Left lobe of liver (tissue), 2 donors: ENCODE results near the gene MINDY4. TPM values are rescaled to one million over a fixed set of nuclear protein-coding genes. Genes with fewer than 3 reads are reported as not detected.

Experiments used
- ATAC-seq: fragments of 200-7000 bp; cut with Tn5 transposase; one replicate; pipeline ENCODE4 v1.9.1; 2020; ENCODE audit warnings: mild to moderate bottlenecking, moderate library complexity
- DNase-seq: peaks from one replicate; pipeline ENCODE4 v3.0.0-alpha.2; 2020; ENCODE audit warnings: low spot score
- total RNA-seq: library from RNA; stranded (reverse); gene quantifications from one replicate; pipeline ENCODE4 v1.2.1, GENCODE V29; 2021
- donor health status: DM: no; HTN: no; CAD: no; lungs with moderate emphysema.
- donor health status: DM: no; HTN: yes; CAD: no.

MINDY4 gene
- total RNA-seq, 1 donor from 2014 or later: 2.3 TPM

DNA sequence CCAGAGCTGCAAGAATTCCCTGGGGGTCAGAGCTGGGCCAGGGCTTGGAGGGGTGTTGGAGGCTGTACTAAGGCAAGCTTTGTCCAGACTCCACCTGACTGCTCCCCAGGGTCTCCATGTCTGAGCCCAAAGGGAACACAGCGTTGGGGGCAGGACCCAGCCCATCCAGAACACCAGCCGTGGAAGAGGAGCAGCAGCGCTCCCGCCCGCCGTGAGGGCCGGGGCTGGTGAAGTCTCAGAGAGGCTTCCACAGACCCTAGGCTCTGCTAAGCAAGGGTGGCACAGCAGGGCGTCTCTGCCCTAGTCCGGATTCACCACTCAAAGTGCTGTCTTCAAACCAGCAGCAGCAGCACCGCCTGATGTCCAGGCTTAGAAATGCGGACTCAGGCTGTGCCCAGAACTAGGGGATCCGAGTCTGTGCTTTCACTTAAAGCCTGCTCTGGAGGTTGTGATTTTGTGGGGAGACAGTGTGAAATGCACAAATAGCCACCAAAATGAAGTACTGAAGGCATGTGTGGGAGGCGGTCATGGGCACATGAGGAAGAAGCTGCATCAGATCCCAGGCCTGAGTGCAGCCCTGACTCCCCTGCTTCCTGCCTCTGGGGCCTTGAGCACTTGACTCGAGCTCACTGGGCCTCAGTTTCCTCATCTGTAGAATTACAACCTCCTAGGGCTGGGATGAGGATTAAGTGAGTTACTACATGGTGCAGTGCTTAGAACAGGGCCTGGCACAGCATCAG is 123.8 kb downstream of the MINDY4 start:
- DNase-seq (no peak), ATAC-seq (no peak)

DNA sequence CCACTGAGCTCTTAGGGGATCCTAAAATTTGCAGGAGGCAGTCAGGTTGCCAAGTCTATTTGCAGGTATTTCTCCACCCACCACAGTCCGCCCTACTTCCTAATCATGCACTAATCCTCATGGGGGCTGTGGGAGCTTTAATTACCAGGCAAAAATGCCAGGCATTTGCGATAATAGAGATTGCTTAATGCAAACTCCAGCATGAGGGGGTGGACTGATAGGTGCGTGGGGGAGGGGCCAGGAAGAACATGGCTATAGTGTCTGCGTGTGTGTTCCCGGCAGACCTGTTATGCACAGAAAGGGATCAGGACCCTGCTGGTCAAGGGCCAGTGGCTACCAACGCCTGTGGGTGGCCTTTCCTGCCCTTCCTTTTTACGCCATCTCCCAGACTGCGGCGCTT is 124.8 kb downstream of the MINDY4 start:
- DNase-seq: no peak
- peak; percentile 27 for ATAC-seq

DNA sequence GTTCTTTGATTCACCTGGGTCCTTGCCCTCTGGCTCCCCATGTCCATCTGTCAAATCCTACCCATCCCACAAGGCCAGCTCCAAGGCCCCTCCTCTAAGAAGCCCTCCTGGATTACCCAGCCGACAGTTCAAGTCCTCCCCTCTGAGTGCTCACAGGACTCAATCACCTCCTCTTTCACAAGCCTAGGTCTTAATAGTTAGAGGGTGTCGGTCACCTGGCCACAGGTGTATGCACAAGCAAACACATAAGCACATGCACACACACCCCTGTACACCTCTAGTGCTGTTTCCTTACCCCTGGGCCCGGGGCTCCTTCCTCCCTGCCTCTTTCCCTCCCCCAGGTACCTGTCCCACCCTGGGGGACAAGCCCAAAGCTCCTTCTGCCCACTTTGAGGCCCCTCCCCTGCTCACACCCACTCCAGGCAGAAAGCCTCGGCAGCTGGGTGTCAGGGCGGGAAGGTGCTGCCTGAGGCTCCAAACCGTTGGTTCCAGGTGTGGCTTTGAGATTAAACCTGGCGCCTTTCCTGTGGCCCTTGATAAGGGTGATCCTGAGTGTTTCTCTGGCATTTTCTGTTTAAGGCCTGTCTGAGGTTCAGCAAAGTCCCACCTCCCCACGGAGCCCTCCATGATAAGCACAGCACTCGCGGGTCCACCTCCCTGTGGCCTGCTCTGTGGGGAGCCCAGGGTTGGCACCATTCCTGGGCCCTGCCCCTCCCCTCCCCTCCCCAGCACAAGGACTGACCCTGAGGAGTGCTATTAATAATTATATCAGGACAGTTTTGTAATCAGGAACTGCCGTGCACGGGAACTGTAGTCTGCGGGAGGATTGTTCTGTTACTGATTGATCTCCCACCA is 125.8 kb downstream of the MINDY4 start:
- peak; percentile 58 for DNase-seq
- ATAC-seq: peak; percentile 66

DNA sequence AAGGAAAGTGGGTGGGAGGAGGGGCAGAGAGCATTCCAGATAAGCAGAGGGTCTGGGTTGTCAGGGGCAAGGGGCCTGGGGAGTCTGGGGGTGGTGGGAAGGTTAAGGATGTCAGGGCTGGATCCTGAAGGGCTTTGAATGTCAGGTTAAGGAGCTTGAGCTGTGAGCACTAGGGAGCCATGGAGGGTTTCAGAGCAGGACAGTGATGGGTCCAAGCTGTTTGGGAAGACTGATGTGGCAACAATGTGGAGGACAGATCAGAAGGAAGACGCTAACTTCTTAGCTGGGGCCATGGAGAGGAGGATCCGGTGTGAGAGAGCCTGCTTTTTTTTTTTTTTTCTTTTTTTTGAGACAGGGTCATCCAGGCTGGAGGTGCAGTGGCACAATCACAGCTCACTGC is 126.6 kb downstream of the MINDY4 start:
- ATAC-seq: no peak
- DNase-seq: no peak

DNA sequence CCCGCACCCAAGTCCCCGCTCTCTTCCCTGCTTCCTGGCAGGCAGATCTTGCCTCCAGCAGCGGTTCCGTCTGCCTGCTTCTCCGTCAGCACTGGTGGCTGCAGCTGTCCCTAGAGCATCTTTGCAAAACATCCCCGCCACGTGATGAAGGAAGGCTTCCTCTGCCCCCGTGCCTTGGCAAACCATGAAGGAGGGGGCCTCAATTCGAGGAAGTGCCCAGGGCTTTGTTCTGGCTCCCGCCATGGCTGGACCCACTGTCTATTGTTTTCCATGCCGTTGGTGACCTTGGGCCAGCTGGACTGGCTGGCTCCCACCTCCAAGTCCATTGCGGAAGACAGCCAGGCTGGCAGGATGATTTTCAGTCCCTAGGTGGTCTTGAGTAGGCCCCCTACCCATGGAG is 127.2 kb downstream of the MINDY4 start:
- no peak for DNase-seq
- ATAC-seq: no peak

DNA sequence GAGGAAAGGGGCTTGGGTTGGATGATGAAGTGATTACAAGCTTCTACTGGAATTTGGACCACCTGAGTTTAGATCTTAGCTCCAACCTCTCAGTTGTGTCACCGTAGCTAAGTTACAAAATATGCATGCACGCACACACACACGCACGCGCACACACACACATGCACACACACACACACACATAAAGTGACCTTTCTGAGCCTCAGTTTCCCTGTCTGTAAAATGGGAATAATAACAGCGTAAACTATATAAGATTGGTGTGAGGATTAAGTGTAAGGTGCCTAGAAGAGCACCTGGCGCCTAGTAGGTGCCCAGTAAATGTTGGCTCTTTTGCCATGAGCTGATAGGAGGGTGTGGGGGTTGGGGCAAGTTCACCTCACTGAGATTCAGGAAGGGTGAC is 127.8 kb downstream of the MINDY4 start:
- no peak for DNase-seq
- ATAC-seq: no peak

DNA sequence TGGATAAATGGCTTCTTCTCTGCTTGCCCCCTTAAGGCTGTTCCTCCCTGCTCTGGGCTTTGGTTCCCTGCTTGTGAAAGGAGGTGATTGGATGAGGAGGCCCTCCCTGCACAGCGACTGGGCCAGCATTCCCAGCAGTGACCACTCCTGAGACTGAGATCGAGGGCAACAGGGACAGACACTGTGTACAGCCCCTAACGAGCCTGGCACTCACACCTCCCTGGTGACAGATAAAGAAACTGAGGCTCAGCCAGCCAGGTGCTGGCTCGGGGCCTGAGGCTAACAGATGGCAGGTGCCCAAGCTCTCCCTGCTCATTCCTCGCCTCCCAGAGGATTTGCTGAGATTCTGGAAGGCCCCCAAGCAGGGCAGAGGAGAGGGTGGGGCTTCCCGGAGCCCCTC is 128.4 kb downstream of the MINDY4 start:
- DNase-seq (no peak), ATAC-seq (no peak)

DNA sequence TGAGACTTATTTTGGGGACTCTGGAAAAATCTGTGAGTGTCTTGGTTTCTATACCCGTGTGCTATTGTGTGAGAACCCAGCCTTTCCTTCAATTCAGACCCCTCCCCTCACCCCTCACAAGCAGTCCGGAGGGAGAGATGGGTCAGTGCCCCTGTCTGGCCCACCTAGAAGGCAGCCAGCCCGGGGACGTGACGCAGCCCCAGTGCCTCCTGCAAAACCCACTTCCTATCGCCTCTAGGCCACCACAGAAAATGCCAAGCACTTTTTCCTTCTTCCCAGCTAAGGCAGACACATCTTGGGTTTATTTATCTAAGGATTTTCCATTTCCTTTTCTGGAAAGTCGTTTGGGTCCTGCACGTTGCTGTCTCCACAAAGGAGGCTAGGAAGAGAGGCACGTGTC is 128.8 kb downstream of the MINDY4 start:
- DNase-seq (no peak), ATAC-seq (no peak)

DNA sequence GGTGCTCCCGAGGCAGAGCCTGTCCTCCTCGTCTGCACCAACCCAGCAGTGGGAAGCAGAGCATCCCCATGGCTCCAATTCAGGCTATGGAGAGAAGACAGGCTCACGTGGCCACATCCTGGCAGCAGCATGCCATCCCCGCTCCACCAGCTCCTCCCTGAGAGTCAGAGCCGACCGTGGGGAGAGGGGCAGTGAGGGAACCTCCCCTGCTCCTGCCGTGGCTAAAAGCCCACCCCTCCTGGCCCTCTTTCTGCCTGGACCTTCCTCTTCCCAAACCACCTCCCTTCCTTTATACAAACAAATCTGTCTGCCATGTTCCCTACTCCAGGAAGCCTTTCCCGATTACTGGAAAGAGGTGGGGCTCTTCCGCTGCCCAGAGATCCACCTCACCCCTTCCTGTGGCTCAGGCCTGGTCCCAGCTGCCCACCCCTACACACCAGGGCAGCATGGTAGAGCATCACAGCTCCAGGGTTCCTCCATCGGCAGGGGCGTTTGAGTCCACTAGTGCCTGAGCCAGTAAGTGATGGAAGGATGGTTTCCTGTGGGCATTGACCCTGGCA is 129.7 kb downstream of the MINDY4 start:
- ATAC-seq (no peak), DNase-seq (no peak)

DNA sequence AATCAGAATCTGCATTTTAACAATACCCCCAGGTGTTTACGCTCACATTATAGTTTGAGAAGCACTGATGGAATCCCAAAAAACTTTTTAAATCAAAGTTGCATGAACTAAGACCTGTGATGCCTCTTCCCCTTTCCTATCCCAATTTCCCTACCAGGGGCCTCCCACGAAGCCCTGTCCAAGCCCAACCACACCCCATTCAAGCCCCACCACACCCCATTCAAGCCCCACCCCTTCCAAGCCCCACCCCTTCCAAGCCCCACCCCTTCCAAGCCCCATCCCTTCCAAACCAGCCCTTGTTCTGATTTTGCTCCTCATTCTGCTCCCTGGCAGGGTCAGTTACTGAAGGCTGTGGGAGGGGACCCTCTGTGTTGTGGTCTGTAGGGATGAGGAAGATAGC is 130.6 kb downstream of the MINDY4 start:
- DNase-seq: no peak

DNA sequence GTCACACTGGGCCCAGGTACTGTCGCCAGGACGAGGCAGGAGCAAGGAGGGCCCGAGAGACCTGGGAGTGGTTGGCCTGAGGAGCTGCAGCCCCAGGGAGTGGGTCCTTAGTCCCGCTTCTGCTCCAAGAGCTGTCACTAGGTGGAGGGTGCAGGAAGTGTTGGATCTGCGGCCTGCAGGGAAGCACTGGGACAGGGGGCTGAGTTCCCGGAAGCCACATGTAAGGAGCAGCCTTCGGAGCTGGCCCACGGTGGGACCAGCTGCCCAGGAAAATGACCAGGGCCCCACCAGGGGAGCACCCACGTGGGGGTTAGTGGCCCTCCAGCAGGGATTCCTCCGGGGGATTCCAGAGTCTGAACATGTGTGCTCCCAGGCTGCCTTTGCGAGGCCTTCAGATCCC is 131.2 kb downstream of the MINDY4 start:
- DNase-seq (no peak), ATAC-seq (no peak)

More for the DNA sequence above, 130.6 kb downstream of the MINDY4 start:
- ATAC-seq: no peak

DNA sequence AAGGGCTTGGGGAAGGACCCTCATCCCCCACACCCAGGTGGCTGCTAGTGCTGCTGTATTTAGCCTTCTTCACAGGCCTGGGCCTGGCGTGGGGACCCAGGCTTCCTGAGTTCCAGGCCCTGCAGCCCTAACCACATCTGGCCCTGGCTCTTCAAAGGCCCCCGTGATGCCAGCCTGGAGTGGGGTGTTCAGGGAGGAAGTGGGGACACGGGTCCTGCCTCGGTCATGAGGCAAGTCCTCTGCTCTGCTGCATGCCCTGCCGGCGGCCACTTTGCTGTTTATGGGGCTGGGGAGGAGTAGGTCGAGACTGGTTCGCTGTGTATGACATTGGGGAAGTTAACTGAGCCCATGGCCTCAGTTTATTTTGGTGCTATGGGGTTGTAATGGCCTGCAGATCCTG is 131.9 kb downstream of the MINDY4 start:
- ATAC-seq: no peak

DNA sequence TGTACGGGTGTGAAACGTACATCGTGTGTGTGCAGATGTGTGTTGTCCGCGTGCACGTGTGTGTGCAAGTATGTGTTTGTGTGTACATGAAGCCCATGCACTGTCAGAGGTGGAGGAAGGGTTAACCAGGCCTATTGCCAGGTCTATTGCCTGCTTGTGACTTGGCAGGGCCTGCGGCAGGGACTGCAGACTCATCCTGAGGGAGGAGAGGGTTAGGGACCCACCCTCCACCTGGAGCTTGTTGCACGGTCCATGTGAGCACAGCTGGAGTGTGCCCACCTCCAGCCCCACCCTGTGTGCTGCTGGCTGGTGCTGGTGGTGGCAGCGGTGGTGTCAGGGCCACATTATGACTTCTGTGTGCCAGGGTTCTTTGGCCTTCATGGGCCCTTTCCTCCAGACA is 133.3 kb downstream of the MINDY4 start:
- DNase-seq (no peak), ATAC-seq (no peak)

More for the DNA sequence above, 131.9 kb downstream of the MINDY4 start:
- no peak for DNase-seq

DNA sequence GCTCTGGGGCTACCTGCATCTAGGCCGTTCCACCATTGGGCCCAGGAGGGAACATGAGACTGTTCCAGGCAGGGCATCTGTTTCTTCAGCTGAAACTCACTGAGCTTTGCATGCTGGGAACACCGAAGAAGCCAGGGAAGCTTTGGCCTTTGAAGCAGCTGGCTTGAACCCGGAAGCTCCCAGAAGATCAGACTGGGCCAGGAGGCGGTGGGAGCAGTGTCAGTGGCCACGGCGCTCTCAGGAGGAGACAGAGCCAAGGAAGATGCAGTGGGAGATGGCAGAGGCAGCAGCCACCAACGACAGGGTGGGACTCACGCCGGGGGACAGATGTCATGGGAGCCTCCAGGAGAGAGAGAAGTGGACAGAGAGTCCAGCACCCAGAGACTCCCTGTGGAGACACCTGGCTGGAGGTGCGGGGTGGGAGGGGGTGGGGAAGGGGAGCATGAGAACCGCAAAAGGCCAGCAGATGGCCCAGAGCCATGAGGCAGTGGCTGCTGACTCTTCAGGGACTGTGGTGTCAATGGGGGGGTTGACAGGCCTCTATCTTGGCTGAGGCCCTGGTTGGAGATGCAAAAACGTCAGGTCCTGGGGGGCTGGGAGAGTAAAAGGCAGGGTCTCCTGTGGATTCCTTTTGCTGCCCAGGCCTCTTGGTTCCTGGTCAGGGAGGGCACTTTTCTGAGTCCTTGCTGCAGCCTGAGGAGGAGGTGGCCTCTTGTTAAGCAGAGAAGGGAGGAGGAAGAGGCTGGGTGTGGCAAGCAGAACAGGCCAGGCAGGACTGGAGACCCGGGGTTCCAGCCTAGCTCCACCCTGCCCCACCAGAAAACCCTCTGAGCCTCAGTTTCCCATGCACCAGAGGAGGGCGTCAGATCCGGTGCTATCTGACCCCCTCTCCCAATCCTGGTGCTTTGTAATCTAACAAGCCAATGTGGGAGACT is 134.1 kb downstream of the MINDY4 start:
- DNase-seq: no peak
- ATAC-seq: no peak

DNA sequence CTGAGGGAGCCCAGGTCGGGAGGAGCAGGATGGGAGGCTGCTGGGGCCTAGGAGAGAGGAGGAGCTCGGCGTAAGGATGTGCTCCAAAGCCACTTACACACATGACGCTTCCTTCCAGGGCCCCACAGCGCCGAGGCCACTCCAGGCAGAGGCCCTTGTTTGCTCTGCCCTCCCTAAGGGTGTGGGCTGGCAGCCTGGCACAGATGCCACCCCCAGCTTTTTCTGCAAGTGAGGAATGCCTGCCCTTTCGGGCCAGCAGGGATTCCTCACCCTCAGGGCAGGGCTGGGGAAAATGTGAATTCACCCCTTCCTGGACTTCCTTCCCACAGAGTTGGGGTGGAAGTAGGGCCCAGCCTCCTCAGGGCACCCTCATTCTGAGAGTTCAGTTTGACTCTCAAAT is 134.8 kb downstream of the MINDY4 start:
- DNase-seq (no peak), ATAC-seq (no peak)

DNA sequence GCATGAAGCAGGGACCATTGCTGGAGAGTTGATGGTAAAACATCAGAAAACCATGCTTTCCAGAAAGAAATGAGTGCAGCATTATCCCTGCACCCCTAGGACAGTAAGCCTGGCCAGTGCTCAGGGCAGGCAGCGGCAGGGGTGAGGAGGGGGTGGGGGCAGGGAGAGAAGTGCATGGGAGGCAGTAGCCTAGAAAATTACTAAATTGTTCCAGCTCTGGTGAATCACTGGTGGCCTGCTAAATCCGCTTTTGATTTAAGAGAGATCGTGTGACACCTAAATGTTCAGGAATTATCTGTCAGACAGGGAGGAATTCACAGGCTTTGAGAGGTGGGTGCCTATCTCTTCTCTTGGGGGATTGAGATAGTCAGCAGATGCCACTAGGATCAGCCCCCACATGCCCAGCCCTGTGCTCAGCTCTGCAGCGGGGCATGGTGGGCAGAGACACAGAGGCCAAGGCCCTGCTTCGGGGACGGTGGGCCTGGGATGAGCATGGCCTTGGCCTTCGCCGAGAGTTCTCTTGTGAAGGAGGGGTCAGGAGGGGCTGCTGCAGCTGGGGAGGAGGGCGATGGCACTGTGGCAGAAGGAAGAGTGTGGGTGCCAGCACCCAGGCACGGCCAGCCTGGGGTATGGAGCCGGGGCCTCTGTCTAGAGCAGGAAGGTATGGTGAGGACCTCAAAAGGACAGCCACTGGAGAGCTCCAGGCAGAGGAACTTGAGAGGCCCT is 135.5 kb downstream of the MINDY4 start:
- DNase-seq: no peak
- ATAC-seq: no peak

DNA sequence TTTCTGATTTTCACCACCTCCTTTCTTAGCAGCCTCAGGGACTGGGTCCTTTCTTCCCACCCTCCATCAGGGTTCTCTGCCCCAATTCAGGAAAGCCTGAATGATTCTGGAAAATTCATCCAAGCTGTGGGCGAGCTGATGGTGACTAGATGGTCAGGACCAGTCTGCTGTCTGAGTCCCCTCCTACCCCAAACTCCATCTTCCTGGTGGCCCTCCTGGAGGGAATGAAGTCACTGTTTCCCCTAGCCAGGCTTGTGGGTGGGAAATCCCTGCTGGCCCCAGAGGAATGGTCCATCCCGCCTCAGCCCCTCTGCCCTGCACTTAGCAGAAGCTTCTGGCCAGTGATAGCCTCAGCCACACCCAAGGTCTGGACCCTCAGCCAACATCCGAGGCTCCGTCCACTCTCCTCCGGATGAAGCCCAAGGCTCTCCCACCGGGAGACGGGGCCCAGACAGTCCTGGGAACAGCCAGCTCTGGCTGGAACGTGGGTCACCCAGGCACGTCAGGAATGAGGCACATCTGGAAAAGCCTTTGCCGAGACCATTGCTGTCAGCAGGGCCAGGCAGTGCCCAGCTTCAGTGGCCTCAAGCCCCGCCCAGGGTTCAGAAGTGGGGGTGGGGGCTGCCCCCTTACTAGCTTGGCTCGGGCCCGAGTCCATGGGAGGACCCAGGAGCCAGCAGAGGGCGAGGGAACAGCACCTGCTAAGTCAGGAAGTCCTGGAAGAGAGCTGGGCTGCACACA is 136.5 kb downstream of the MINDY4 start:
- ATAC-seq (no peak), DNase-seq (no peak)

DNA sequence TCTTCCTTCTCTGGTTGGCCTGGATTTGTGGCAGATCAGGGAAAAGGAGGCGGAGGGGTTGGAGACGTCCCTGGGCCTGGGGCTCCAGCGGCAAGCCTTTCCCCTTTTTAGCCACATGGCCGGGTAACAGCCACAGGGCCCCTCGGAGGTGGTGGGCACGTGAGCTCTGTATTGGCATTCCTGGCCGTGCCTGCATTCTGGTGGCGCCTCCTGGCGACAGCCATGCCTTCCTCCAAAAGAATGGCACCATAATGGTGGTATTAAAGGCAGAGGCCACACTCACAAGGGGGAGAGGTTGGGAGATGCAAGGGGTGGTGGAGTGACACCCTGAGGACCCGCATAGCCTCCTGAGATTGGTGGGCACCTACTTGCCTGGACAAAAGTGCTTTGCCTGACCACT is 137.5 kb downstream of the MINDY4 start:
- no peak for ATAC-seq
- DNase-seq: no peak

DNA sequence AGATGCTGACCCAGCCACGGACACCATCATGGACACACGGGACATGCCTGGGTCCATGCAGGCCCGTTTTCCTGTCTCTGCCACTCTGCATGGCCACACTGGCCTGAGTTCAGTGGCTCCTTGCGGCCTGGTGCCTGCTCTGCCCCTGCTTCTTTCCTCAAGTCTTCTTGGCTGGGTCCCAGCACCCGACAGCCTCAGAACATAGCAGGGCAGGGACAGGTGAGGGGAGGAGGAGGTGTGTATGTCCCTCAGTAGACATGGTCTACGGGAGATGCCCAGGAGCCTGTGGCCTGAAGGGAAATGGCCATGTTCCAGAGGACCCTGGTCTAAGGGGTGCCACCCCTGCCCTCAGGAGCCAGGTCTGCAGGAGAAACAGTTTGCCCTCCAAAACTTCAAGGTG is 138.2 kb downstream of the MINDY4 start:
- ATAC-seq (no peak), DNase-seq (no peak)
